Smooth muscle cell (in vitro differentiated cells): Measurements from ENCODE around the gene ACAT2. TPM values are rescaled to one million over a fixed set of nuclear protein-coding genes. Genes with fewer than 3 reads are reported as not detected.

Source experiments
- DNase-seq: peaks from one replicate; lab custom pipeline; 2025; ENCODE audit not compliant: unreplicated experiment; lab: John Stamatoyannopoulos, UW
- H2AFZ ChIP-seq: fragments of 200-600 bp; sonication (generic); 2 replicates; pipeline ENCODE4 v1.6.0; 2016; ENCODE audit warnings: antibody characterized with exemption, low read depth, mild to moderate bottlenecking
- H3F3A ChIP-seq: fragments of 200-600 bp; sonication (generic); 2 replicates; pipeline ENCODE4 v1.6.0; 2017; ENCODE audit warnings: antibody characterized with exemption, low read depth
- H3K27ac ChIP-seq: fragments of 200-600 bp; sonication (generic); 2 replicates; pipeline ENCODE4 v1.5.1; 2016; ENCODE audit warnings: low read depth, mild to moderate bottlenecking
- H3K27me3 ChIP-seq: fragments of 200-600 bp; sonication (generic); 2 replicates; pipeline ENCODE4 v1.6.1; 2016; ENCODE audit warnings: low read depth, mild to moderate bottlenecking
- H3K36me3 ChIP-seq: fragments of 200-600 bp; sonication (generic); 2 replicates; pipeline ENCODE4 v1.5.1; 2016; ENCODE audit warnings: low read depth
- H3K4me1 ChIP-seq: fragments of 200-600 bp; sonication (generic); 2 replicates; pipeline ENCODE4 v1.5.1; 2016; ENCODE audit warnings: low read depth
- H3K4me2 ChIP-seq: fragments of 200-600 bp; sonication (generic); 2 replicates; pipeline ENCODE4 v1.6.0; 2016; ENCODE audit warnings: mild to moderate bottlenecking
- H3K4me3 ChIP-seq: fragments of 200-600 bp; sonication (generic); 2 replicates; pipeline ENCODE4 v1.5.1; 2016; ENCODE audit warnings: mild to moderate bottlenecking
- H3K79me2 ChIP-seq: fragments of 200-600 bp; sonication (generic); 2 replicates; pipeline ENCODE4 v1.6.0; 2016; ENCODE audit warnings: low read depth, mild to moderate bottlenecking
- H3K9ac ChIP-seq: fragments of 200-600 bp; sonication (generic); 2 replicates; pipeline ENCODE4 v1.6.0; 2016; ENCODE audit warnings: low read depth
- H3K9me3 ChIP-seq: fragments of 200-600 bp; sonication (generic); replicated peaks from 2 replicates; pipeline ENCODE4 v1.5.1; 2016; ENCODE audit warnings: low read depth
- H4K20me1 ChIP-seq: fragments of 200-600 bp; sonication (generic); 2 replicates; pipeline ENCODE4 v1.6.0; 2016; ENCODE audit warnings: low read depth
- CTCF ChIP-seq: fragments of 200-600 bp; sonication (generic); IDR thresholded peaks from 2 replicates; pipeline ENCODE4 v1.5.1; 2017; ENCODE audit warnings: borderline replicate concordance, mild to moderate bottlenecking, antibody characterized with exemption; ENCODE audit not compliant: insufficient read depth, poor library complexity, severe bottlenecking
- WGBS: methylation state at CpG from one replicate; pipeline ENCODE4 v1.1.7; 2016; ENCODE audit warnings: low lambda C conversion rate; 5-methylcytosine and 5-hydroxymethylcytosine counted together
- polyA plus RNA-seq: library from polyadenylated mRNA; unstranded; fragments of >200 nt; fragmentation: Nextera tagmentation; extraction: Ambion mirVana; gene quantifications from 2 replicates; pipeline ENCODE4 v1.2.1, GENCODE V29; 2016
- total RNA-seq: library from RNA; depleted of rRNA; stranded (reverse); fragments of >200 nt; gene quantifications from 2 replicates; pipeline ENCODE4 v1.2.3, GENCODE V29; 2014

Gene ACAT2
- total and polyA plus RNA-seq, 2 experiments from 2014 or later = 21.5 to 82.5 TPM

GRCh38 chr6:159736908-159737307 lies 24.9 kb upstream of the ACAT2 start:
- Histone ChIP-seq H3K4me1 (no peaks in the 10 kb centered on the region), H4K20me1 (peaks cover 96% of the 10 kb centered on the region), H3K4me2 (no peak overlapping the region), H2AFZ (no peak overlapping the region), H3K9ac (no peak overlapping the region), H3K36me3 (peaks cover 15% of the 10 kb centered on the region), H3K4me3 (no peak overlapping the region), H3K79me2 (peaks cover 98% of the 10 kb centered on the region), H3F3A (peaks cover 2% of the 10 kb centered on the region), H3K27ac (peak overlapping the region; percentile 28), H3K27me3 (no peaks in the 10 kb centered on the region), H3K9me3 (no peaks in the 10 kb centered on the region)
- 95% methylated on average over 7 of the region's 7 CpGs for WGBS
- TF ChIP-seq CTCF = no peak
- no peak for DNase-seq

GRCh38 chr6:159739341-159739740 lies 22.5 kb upstream of the ACAT2 start:
- Histone ChIP-seq H3K4me1 (no peaks in the 10 kb centered on the region), H3K9me3 (no peaks in the 10 kb centered on the region), H3K9ac (no peak overlapping the region), H3K4me3 (no peak overlapping the region), H4K20me1 (peaks cover 91% of the 10 kb centered on the region), H3K27me3 (no peaks in the 10 kb centered on the region), H3K4me2 (no peak overlapping the region), H2AFZ (no peak overlapping the region), H3K27ac (peak overlapping the region; percentile 12), H3F3A (peaks cover 2% of the 10 kb centered on the region), H3K36me3 (peaks cover 28% of the 10 kb centered on the region), H3K79me2 (peaks cover 97% of the 10 kb centered on the region)
- DNase-seq = no peak
- TF ChIP-seq CTCF = no peak
- WGBS = 93% methylated on average over 3 of the region's 3 CpGs

- H3K4me2 ChIP-seq = no peak overlapping the region
These were observed 19.7 kb upstream of the ACAT2 start for GRCh38 chr6:159742165-159742564.

More at GRCh38 chr6:159742165-159742564, 19.7 kb upstream of the ACAT2 start:
- Histone ChIP-seq H4K20me1 (peaks cover 89% of the 10 kb centered on the region), H3K36me3 (peaks cover 48% of the 10 kb centered on the region), H3K4me1 (no peaks in the 10 kb centered on the region), H3K9me3 (no peaks in the 10 kb centered on the region), H2AFZ (no peak overlapping the region), H3K27me3 (no peaks in the 10 kb centered on the region), H3K79me2 (peaks cover 96% of the 10 kb centered on the region), H3K27ac (peak overlapping the region; percentile 19), H3F3A (peaks cover 5% of the 10 kb centered on the region), H3K9ac (no peak overlapping the region), H3K4me3 (no peak overlapping the region)
- no peak for TF ChIP-seq CTCF
- WGBS = 92% methylated on average over 1 of the region's 1 CpG
- no peak for DNase-seq
